Measurements from ENCODE around the gene MRPL54. TPM values are rescaled to one million over a fixed set of nuclear protein-coding genes. Genes with fewer than 3 reads are reported as not detected.

Gene MRPL54
- total RNA-seq, 1 donor from 2014 or later = 43.5 TPM

DNA sequence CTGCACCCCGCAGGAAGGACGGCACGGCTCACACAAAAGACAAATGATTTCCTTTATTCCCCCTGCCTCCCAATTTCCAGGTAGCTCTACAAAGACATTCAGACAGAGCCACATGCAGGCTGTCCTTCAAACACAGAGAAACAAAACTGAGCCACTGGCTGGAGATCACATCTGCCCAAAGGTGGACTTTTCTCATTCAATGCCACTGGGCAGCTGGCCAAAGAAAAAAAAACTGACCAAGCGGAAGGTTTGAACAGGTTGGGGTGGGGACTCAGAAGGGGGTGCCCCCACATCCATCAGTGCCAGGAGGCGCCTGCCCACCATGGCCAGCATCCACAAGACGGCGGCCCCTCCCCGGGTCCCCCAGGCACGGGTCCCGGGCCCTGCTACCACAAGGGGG, 41.5 kb downstream of the MRPL54 start:
- no peaks in the 10 kb centered on the region for H4K20me1 ChIP-seq (ENCODE audit: insufficient read depth, low read length)
- FAIRE-seq (no peak), DNase-seq (ENCODE audit: low read depth) (no peak)
- no peaks in the 10 kb centered on the region for H3K36me3 Mint-ChIP-seq (ENCODE audit: low read depth, unreplicated experiment)
- no peaks in the 10 kb centered on the region for H3K36me3 ChIP-seq (ENCODE audit: insufficient read depth, low read length)
- H3K27me3 ChIP-seq (ENCODE audit: insufficient read depth, low read length) = peaks cover 25% of the 10 kb centered on the region
- no peaks in the 10 kb centered on the region for H3K9me3 ChIP-seq (ENCODE audit: insufficient read depth, low read depth, low read length)
- no peak overlapping the region for H3K9ac ChIP-seq (ENCODE audit: low read length)
- H3K79me2 ChIP-seq (ENCODE audit: insufficient read depth, low read length) = no peaks in the 10 kb centered on the region
- no peak overlapping the region for H3K27ac Mint-ChIP-seq (ENCODE audit: unreplicated experiment)
- no peak overlapping the region for H3K4me2 ChIP-seq (ENCODE audit: low read length)
- H3K4me1 ChIP-seq (ENCODE audit: insufficient read depth, low read length) = peaks cover 8% of the 10 kb centered on the region
- H3K27ac ChIP-seq (ENCODE audit: low read depth, low read length) = no peak overlapping the region
- no peaks in the 10 kb centered on the region for H3K4me1 Mint-ChIP-seq (ENCODE audit: low read depth, unreplicated experiment)
- no peak overlapping the region for H3K4me3 Mint-ChIP-seq (ENCODE audit: unreplicated experiment)
- H3K27me3 Mint-ChIP-seq (ENCODE audit: low read depth, unreplicated experiment) = peaks cover 42% of the 10 kb centered on the region
- no peak for TF ChIP-seq EZH2 (IDR thresholded peaks at IDR 0.05; ENCODE audit: insufficient read depth, low read length)
- TF ChIP-seq, protein P1, sequence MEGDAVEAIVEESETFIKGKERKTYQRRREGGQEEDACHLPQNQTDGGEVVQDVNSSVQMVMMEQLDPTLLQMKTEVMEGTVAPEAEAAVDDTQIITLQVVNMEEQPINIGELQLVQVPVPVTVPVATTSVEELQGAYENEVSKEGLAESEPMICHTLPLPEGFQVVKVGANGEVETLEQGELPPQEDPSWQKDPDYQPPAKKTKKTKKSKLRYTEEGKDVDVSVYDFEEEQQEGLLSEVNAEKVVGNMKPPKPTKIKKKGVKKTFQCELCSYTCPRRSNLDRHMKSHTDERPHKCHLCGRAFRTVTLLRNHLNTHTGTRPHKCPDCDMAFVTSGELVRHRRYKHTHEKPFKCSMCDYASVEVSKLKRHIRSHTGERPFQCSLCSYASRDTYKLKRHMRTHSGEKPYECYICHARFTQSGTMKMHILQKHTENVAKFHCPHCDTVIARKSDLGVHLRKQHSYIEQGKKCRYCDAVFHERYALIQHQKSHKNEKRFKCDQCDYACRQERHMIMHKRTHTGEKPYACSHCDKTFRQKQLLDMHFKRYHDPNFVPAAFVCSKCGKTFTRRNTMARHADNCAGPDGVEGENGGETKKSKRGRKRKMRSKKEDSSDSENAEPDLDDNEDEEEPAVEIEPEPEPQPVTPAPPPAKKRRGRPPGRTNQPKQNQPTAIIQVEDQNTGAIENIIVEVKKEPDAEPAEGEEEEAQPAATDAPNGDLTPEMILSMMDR (IDR thresholded peaks at IDR 0.05; ENCODE audit: insufficient read depth, low read depth, low read length) = no peak
- no peaks in the 10 kb centered on the region for H3K9me3 Mint-ChIP-seq (ENCODE audit: unreplicated experiment)
- no peak overlapping the region for H2AFZ ChIP-seq (ENCODE audit: low read depth, low read length)
- no peak overlapping the region for H3K4me3 ChIP-seq (ENCODE audit: insufficient read depth, low read depth, low read length)

DNA sequence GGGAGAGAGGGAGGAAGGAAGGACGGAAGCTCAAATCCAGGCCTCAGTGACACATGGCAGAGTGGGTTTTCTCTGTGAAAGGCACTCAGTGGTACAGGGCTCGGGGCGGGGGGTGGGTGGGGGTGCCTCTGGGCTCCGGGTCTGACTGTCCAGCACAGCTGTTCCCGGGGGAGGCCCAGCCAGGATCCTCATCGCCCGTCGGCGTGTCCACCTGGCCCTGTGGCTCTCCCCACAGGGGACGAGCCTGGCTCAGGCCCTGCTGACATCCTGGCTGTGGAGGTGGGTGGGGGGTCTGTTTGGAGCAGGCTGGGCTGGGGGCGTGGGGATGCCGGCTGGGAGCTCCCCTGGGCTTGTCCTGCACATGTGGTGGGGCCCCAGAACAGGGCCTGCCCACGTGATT, 41.9 kb downstream of the MRPL54 start:
- H2AFZ ChIP-seq (ENCODE audit: low read depth, low read length) = no peak overlapping the region
- H3K36me3 ChIP-seq (ENCODE audit: insufficient read depth, low read length) = no peaks in the 10 kb centered on the region
- no peaks in the 10 kb centered on the region for H3K9me3 ChIP-seq (ENCODE audit: insufficient read depth, low read depth, low read length)
- peaks cover 20% of the 10 kb centered on the region for H3K27me3 ChIP-seq (ENCODE audit: insufficient read depth, low read length)
- no peaks in the 10 kb centered on the region for H3K4me1 Mint-ChIP-seq (ENCODE audit: low read depth, unreplicated experiment)
- no peak overlapping the region for H3K4me2 ChIP-seq (ENCODE audit: low read length)
- H3K4me1 ChIP-seq (ENCODE audit: insufficient read depth, low read length) = peaks cover 8% of the 10 kb centered on the region
- no peak overlapping the region for H3K27ac ChIP-seq (ENCODE audit: low read depth, low read length)
- H3K4me3 Mint-ChIP-seq (ENCODE audit: unreplicated experiment) = no peak overlapping the region
- peaks cover 37% of the 10 kb centered on the region for H3K27me3 Mint-ChIP-seq (ENCODE audit: low read depth, unreplicated experiment)
- TF ChIP-seq, protein P1 (IDR thresholded peaks at IDR 0.05; ENCODE audit: insufficient read depth, low read depth, low read length) = no peak
- no peak for TF ChIP-seq EZH2 (IDR thresholded peaks at IDR 0.05; ENCODE audit: insufficient read depth, low read length)
- no peaks in the 10 kb centered on the region for H4K20me1 ChIP-seq (ENCODE audit: insufficient read depth, low read length)
- FAIRE-seq = no peak
- H3K9me3 Mint-ChIP-seq (ENCODE audit: unreplicated experiment) = no peaks in the 10 kb centered on the region
- H3K4me3 ChIP-seq (ENCODE audit: insufficient read depth, low read depth, low read length) = no peak overlapping the region
- no peak for DNase-seq (ENCODE audit: low read depth)
- no peaks in the 10 kb centered on the region for H3K36me3 Mint-ChIP-seq (ENCODE audit: low read depth, unreplicated experiment)
- no peak overlapping the region for H3K9ac ChIP-seq (ENCODE audit: low read length)
- H3K79me2 ChIP-seq (ENCODE audit: insufficient read depth, low read length) = no peaks in the 10 kb centered on the region
- H3K27ac Mint-ChIP-seq (ENCODE audit: unreplicated experiment) = no peak overlapping the region

DNA sequence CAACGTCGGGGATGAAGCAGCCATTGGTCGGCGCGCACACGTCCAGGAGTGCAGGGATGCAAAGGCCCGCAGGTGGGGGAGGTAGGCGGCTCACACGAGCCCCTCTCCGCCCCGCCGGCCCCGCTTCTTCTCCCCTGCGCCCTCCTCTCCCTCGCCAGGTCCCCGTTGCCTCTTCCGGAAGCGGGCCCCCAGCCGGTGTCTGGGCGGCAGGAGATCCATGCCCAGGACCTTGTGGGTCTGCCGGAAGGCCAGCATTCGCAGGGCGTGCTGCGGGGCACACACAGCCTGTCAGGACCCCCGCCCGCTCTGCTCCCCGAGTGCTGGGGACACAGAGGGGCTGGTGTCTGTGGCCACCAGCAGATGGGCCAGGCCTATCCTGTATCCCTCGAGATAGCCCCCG, 43.4 kb downstream of the MRPL54 start:
- FAIRE-seq = no peak
- H3K27me3 Mint-ChIP-seq (ENCODE audit: low read depth, unreplicated experiment) = peaks cover 33% of the 10 kb centered on the region

More for the DNA sequence above, 43.4 kb downstream of the MRPL54 start:
- H3K4me1 ChIP-seq (ENCODE audit: insufficient read depth, low read length) = peaks cover 8% of the 10 kb centered on the region
- no peak for DNase-seq (ENCODE audit: low read depth)
- H3K27ac ChIP-seq (ENCODE audit: low read depth, low read length) = no peak overlapping the region
- Mint-ChIP-seq H3K27ac (ENCODE audit: unreplicated experiment) (no peak overlapping the region), H3K36me3 (ENCODE audit: low read depth, unreplicated experiment) (no peaks in the 10 kb centered on the region), H3K4me3 (ENCODE audit: unreplicated experiment) (no peak overlapping the region), H3K9me3 (ENCODE audit: unreplicated experiment) (no peaks in the 10 kb centered on the region), H3K4me1 (ENCODE audit: low read depth, unreplicated experiment) (no peaks in the 10 kb centered on the region)
- no peak overlapping the region for H3K9ac ChIP-seq (ENCODE audit: low read length)
- H3K4me3 ChIP-seq (ENCODE audit: insufficient read depth, low read depth, low read length) = no peak overlapping the region
- no peak overlapping the region for H2AFZ ChIP-seq (ENCODE audit: low read depth, low read length)
- H3K4me2 ChIP-seq (ENCODE audit: low read length) = no peak overlapping the region
- no peaks in the 10 kb centered on the region for H3K9me3 ChIP-seq (ENCODE audit: insufficient read depth, low read depth, low read length)
- no peaks in the 10 kb centered on the region for H3K36me3 ChIP-seq (ENCODE audit: insufficient read depth, low read length)
- H3K27me3 ChIP-seq (ENCODE audit: insufficient read depth, low read length) = peaks cover 16% of the 10 kb centered on the region
- no peak for TF ChIP-seq EZH2 (IDR thresholded peaks at IDR 0.05; ENCODE audit: insufficient read depth, low read length)
- TF ChIP-seq, protein P1 (IDR thresholded peaks at IDR 0.05; ENCODE audit: insufficient read depth, low read depth, low read length) = no peak
- H4K20me1 ChIP-seq (ENCODE audit: insufficient read depth, low read length) = no peaks in the 10 kb centered on the region
- H3K79me2 ChIP-seq (ENCODE audit: insufficient read depth, low read length) = no peaks in the 10 kb centered on the region
